RWPE2 (cell line): ENCODE results near the gene SF3B2.
A peak's percentile ranks its signal among the peaks of the same experiment; 100 is the strongest.

Source experiments
- ATAC-seq: fragments of 200-7000 bp; cut with Tn5 transposase; 3 replicates; pipeline ENCODE4 v1.9.1; 2021; ENCODE audit warnings: low read depth
- DNase-seq: peaks from one replicate; pipeline ENCODE4 v3.0.0-alpha.2; 2020; ENCODE audit warnings: low spot score
- H3K27ac ChIP-seq: fragments of 450-650 bp; 2 replicates; pipeline ENCODE4 v1.5.1; 2017; ENCODE audit warnings: mild to moderate bottlenecking; ENCODE audit not compliant: poor library complexity, severe bottlenecking
- H3K27me3 ChIP-seq: fragments of 250-450 bp; sonication (Bioruptor Pico); 2 replicates; pipeline ENCODE4 v1.5.1; 2021; ENCODE audit warnings: mild to moderate bottlenecking, moderate library complexity; ENCODE audit not compliant: insufficient read depth, poor library complexity, severe bottlenecking
- H3K36me3 ChIP-seq: fragments of 250-450 bp; sonication (Bioruptor Pico); 2 replicates; pipeline ENCODE4 v1.5.1; 2020; ENCODE audit warnings: low read depth, mild to moderate bottlenecking, moderate library complexity
- H3K4me1 ChIP-seq: fragments of 250-450 bp; sonication (Bioruptor Pico); 2 replicates; pipeline ENCODE4 v1.5.1; 2021; ENCODE audit warnings: mild to moderate bottlenecking, moderate library complexity; ENCODE audit not compliant: insufficient read depth, poor library complexity, severe bottlenecking
- H3K4me3 ChIP-seq: fragments of 250-450 bp; sonication (Bioruptor Pico); 2 replicates; pipeline ENCODE4 v1.5.1; 2021; ENCODE audit warnings: mild to moderate bottlenecking, moderate library complexity; ENCODE audit not compliant: severe bottlenecking
- H3K9me3 ChIP-seq: fragments of 250-450 bp; sonication (Bioruptor Pico); 2 replicates; pipeline ENCODE4 v1.5.1; 2021; ENCODE audit warnings: mild to moderate bottlenecking, moderate library complexity; ENCODE audit not compliant: severe bottlenecking
- CTCF ChIP-seq: fragments of 450-650 bp; IDR thresholded peaks from one replicate; pipeline ENCODE4 v1.5.1; 2017; ENCODE audit warnings: mild to moderate bottlenecking, moderate library complexity; ENCODE audit not compliant: poor library complexity, severe bottlenecking

Gene SF3B2

GRCh38 chr11:66011239-66011784 is 40.9 kb upstream of the SF3B2 start:
- no peak for TF ChIP-seq CTCF
- no peaks in the 10 kb centered on the region for H3K27me3 ChIP-seq
- H3K36me3 ChIP-seq = no peaks in the 10 kb centered on the region
- H3K27ac ChIP-seq = peak overlapping the region; percentile 75
- peak; percentile 94 for DNase-seq
- peaks cover 43% of the 10 kb centered on the region for H3K4me1 ChIP-seq
- H3K9me3 ChIP-seq = no peaks in the 10 kb centered on the region
- no peak overlapping the region for H3K4me3 ChIP-seq
- ATAC-seq = peak; percentile 85

GRCh38 chr11:66011785-66012303 is 40.3 kb upstream of the SF3B2 start, which contains the start of gene CST6:
CST6 (plus strand) TSS chr11:66012008; CDS start chr11:66012045, 37 bp downstream.
- ATAC-seq (no peak), DNase-seq (no peak)
- H3K36me3 ChIP-seq = no peaks in the 10 kb centered on the region
- H3K4me1 ChIP-seq = peaks cover 43% of the 10 kb centered on the region
- H3K27me3 ChIP-seq = no peaks in the 10 kb centered on the region
- peak within 1 kb of the TSS; percentile 75 for H3K27ac ChIP-seq
- H3K4me3 ChIP-seq = no peak within 1 kb of the TSS
- no peaks in the 10 kb centered on the region for H3K9me3 ChIP-seq
- TF ChIP-seq CTCF = no peak

- Histone ChIP-seq H3K27ac (peak overlapping the region; percentile 75), H3K4me1 (peaks cover 43% of the 10 kb centered on the region), H3K4me3 (no peak overlapping the region), H3K9me3 (no peaks in the 10 kb centered on the region), H3K27me3 (no peaks in the 10 kb centered on the region), H3K36me3 (no peaks in the 10 kb centered on the region)
- ATAC-seq (no peak), DNase-seq (no peak)
- no peak for TF ChIP-seq CTCF
Measured at GRCh38 chr11:66012371-66012945, 39.7 kb upstream of the SF3B2 start.

GRCh38 chr11:66012946-66013761 is 39.0 kb upstream of the SF3B2 start:
- peak; percentile 58 for DNase-seq
- H3K27ac ChIP-seq = peak overlapping the region; percentile 75
- H3K9me3 ChIP-seq = no peaks in the 10 kb centered on the region
- H3K4me1 ChIP-seq = peaks cover 41% of the 10 kb centered on the region
- H3K36me3 ChIP-seq = no peaks in the 10 kb centered on the region
- no peak overlapping the region for H3K4me3 ChIP-seq
- TF ChIP-seq CTCF = no peak
- no peaks in the 10 kb centered on the region for H3K27me3 ChIP-seq
- ATAC-seq = 0 out of 3 replicates have a peak, but pooled peaks have one; percentile 8
